C4-2B (cell line): ENCODE results near the gene ZFP36L2.

Experiments
- ZFX ChIP-seq: fragments of 450-650 bp; IDR thresholded peaks from 2 replicates; pipeline ENCODE4 v1.6.1; 2017
- TF ChIP-seq, protein P1 (sequence below): fragments of 450-650 bp; conservative IDR thresholded peaks from 2 replicates; pipeline ENCODE4 v1.5.1; 2017; ENCODE audit warnings: mild to moderate bottlenecking

- TF ChIP-seq, protein P1, sequence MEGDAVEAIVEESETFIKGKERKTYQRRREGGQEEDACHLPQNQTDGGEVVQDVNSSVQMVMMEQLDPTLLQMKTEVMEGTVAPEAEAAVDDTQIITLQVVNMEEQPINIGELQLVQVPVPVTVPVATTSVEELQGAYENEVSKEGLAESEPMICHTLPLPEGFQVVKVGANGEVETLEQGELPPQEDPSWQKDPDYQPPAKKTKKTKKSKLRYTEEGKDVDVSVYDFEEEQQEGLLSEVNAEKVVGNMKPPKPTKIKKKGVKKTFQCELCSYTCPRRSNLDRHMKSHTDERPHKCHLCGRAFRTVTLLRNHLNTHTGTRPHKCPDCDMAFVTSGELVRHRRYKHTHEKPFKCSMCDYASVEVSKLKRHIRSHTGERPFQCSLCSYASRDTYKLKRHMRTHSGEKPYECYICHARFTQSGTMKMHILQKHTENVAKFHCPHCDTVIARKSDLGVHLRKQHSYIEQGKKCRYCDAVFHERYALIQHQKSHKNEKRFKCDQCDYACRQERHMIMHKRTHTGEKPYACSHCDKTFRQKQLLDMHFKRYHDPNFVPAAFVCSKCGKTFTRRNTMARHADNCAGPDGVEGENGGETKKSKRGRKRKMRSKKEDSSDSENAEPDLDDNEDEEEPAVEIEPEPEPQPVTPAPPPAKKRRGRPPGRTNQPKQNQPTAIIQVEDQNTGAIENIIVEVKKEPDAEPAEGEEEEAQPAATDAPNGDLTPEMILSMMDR, result no peak
- TF ChIP-seq ZFX, result no peak
Observed at GRCh38 chr2:43273529-43273928, 47.1 kb upstream of the ZFP36L2 start.
